GM12874 (cell line): ENCODE data around the gene PPFIA3.

Experiments used
- TF ChIP-seq, protein P1 (sequence below): IDR thresholded peaks from 2 replicates; pipeline ENCODE4 v1.5.1; 2011; ENCODE audit warnings: low read depth, mild to moderate bottlenecking, control low read depth, low read length, moderate library complexity; ENCODE audit not compliant: insufficient read depth

The PPFIA3 gene

DNA sequence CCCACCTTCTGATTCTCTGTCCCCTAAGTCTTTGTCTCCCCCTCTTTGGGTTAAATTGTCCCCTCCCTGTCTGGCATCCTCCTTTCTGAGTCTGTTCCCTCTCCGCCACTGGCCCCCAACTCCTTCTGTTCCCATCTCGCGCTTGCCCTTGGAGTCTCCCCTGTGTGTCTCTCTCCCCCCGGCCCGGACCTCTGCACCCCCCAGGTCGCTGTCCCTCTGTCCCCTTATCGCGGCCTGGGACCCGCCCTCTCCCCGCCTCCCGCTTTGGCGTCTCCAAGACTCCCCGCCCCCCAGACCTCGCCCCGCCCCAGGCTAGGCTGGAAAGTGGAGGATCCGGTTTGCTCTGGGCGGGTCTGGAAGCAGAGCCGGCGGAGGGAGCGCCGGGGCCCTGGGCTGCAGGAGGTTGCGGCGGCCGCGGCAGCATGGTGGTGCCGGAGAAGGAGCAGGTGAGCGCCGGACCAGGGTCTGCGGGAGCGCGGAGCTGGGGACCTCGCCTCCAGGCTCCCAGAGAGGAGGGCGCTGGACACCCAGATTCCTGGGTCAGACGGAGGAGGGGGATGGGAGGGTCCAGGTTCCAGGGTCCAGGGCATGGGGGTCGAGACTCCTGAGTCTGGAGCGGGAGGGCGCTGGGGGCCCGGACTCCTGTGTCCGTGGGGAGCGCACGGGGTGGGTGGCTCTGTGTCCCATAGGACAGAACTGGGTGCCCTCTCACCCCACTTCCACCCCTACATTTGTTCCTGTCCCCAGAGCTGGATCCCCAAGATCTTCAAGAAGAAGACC is 38.3 kb downstream of the PPFIA3 start, which contains the start of gene TRPM4:
TSS of gene TRPM4 (plus strand) at position 348 of the 780 bp plus-strand sequence. CDS start at position 423, 75 bp downstream.
- TF ChIP-seq, protein P1, sequence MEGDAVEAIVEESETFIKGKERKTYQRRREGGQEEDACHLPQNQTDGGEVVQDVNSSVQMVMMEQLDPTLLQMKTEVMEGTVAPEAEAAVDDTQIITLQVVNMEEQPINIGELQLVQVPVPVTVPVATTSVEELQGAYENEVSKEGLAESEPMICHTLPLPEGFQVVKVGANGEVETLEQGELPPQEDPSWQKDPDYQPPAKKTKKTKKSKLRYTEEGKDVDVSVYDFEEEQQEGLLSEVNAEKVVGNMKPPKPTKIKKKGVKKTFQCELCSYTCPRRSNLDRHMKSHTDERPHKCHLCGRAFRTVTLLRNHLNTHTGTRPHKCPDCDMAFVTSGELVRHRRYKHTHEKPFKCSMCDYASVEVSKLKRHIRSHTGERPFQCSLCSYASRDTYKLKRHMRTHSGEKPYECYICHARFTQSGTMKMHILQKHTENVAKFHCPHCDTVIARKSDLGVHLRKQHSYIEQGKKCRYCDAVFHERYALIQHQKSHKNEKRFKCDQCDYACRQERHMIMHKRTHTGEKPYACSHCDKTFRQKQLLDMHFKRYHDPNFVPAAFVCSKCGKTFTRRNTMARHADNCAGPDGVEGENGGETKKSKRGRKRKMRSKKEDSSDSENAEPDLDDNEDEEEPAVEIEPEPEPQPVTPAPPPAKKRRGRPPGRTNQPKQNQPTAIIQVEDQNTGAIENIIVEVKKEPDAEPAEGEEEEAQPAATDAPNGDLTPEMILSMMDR: no peak

DNA sequence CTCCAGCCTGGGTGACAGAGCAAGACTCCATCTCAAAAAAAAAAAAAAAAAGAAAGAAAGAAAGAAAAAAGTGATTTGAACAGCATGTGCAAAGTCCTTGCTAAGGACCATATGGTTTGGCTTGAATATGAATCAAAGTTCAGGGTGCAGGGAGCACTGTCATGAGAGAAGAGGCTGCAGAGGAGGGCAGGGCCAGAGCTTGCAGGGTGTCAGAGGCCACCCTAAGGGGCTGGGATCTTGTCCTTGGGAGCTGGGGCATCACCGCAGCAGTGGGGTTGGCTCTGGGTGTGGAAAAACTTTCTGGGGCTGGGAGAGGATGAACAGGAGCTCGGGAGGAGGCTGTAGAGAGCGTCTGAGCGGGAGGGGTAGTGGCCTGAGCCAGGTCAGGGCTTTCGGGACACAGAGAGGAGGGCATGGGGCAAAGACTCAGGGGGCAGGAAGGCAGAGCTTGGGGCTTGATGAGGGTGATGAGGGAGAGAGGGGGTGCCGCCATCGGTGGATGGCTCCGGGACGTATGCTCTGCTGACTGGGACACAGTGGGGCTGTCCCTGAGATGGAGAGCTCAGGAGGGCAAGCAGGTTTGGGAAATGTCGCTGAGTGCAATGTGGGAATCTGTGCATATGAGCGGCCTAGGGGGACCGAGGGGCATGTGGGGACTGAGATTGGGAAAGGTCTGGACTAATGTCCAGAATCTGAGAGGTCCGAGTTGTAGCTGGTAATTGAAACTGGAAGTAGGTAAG is 41.3 kb downstream of the PPFIA3 start:
- TF ChIP-seq, protein P1: no peak

DNA sequence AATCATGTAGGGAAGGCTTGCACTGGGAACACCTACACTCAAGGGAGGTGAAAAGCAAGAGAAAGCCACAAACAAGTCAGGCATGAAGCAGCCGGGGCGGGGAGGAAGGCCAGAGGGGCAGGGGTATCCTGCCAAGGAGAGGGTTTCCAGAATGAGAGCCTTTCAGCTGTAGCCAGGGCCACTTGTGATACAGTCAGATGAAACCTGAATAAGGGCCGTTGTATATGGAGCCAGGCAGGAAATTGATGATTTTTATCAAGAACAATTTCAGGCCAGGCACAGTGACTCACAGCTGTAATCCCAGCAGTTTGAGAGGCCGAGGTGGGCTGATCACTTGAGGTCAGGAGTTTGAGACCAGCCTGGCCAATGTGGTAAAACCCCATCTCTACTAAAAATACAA is 42.6 kb downstream of the PPFIA3 start:
- TF ChIP-seq, protein P1: no peak

DNA sequence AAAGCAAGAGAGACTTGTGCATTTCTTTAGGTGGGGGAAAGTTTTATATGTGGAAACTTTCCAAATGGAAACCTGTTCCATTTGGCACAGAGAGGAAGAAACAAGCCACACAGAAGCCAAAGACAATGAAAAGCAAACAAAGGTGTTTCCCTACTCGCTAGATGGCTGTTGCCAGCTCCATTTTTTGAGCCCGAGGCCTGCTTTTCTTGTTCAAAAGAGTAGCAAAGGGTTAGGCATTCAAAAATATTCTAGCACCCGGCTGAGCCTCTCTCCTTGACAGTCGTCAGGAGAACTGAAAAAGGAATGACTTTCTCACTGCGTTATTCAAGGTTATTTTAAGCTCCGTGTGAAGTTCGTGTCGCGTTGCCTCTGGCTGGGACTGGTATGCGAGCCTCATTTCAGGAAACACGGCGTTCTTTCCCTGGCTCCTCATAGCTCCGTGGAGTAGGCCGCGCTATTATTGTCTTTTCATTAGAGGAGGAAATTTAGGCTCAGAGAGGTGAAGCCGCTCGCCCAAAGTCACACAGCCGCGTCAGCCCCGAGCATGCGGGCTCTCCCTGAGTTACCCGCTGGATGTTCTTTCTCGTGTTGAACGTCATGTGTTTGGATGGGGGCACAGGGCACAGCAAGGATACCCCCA is 45.9 kb downstream of the PPFIA3 start:
- TF ChIP-seq, protein P1: no peak

DNA sequence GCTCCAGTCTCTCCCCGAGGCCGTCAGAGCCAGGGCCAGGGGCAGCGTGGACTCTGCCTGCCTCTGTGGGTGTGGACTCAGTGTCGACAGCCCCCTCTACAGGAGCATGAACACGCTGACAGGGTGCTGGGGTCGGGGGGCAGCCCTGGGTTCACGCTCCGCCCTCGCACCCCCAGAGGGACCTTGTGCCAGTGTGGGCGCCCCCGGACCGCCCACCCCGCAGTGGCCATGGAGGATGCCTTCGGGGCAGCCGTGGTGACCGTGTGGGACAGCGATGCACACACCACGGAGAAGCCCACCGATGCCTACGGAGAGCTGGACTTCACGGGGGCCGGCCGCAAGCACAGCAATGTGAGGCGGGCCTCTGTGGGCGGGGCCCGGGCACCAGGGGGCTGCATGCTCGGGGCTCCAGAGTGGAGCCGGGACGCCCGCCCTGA is 46.5 kb downstream of the PPFIA3 start:
- TF ChIP-seq, protein P1: no peak

DNA sequence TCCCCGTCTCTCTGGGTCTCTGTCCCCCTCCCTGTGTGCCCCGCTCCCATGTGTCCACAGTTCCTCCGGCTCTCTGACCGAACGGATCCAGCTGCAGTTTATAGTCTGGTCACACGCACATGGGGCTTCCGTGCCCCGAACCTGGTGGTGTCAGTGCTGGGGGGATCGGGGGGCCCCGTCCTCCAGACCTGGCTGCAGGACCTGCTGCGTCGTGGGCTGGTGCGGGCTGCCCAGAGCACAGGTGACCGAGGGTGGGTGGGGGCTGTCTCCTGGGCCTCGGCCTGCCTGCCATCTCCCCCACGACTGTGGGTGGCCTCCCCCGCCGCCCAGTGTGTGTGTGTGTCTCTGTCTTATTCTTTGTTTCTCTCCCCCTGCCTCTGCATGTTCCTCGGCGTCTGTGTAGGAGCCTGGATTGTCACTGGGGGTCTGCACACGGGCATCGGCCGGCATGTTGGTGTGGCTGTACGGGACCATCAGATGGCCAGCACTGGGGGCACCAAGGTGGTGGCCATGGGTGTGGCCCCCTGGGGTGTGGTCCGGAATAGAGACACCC is 48.6 kb downstream of the PPFIA3 start:
- TF ChIP-seq, protein P1: no peak

DNA sequence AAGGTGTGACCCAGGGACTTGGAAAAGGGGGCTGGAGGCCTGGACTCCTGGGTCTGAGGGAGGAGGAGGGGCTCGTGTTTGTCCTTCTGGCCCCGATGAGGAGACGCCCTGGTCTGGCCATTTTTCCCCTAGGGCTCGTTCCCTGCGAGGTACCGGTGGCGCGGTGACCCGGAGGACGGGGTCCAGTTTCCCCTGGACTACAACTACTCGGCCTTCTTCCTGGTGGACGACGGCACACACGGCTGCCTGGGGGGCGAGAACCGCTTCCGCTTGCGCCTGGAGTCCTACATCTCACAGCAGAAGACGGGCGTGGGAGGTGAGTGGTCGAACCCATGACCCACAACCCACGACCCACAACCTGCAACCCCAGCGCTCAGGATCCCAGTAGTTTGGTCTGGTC is 49.1 kb downstream of the PPFIA3 start:
- TF ChIP-seq, protein P1: no peak
